ENCODE results near the gene IFI44L.

The IFI44L gene

DNA sequence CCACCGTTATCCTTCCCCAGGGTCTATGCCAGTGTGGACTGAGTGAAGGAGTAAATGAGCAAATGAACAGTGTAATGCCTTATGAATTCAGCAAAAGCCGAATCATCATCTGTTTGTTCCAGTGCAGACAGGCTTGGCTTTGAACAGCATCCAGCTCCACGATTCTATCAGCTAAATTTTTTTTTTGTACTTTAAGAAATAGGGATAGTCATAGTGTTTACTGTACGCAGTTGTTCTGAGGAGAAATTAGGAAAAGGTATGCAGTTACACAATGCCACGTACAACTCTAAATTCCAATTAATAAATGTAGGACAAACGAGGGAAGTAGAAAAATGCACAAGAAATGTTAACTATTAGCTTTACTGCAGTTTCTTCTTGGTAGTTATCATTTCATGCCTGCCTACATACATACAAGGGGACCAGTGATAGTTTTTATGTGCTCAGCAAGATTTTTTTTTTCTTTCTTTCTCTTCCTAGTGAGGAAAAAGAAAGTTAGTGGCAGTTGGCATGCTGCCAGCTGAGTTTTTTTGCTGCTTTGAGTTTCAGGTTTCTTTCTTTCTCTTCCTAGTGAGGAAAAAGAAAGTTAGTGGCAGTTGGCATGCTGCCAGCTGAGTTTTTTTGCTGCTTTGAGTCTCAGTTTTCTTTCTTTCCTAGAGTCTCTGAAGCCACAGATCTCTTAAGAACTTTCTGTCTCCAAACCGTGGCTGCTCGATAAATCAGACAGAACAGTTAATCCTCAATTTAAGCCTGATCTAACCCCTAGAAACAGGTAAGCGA, at the start of gene IFI44L:
IFI44L (plus strand) TSS at position 646 of the 777 bp plus-strand sequence. CDS start 7,468 bp downstream, outside the sequence.
- peak; percentile 9 for DNase-seq

GRCh38 chr1:78570539-78570938, 49.7 kb upstream of the IFI44L start:
- no peak for DNase-seq

- no peak for DNase-seq
These were observed 42.8 kb upstream of the IFI44L start for GRCh38 chr1:78577257-78578100.

- no peak for DNase-seq
These were observed 33.7 kb upstream of the IFI44L start for GRCh38 chr1:78586572-78586971.

DNA sequence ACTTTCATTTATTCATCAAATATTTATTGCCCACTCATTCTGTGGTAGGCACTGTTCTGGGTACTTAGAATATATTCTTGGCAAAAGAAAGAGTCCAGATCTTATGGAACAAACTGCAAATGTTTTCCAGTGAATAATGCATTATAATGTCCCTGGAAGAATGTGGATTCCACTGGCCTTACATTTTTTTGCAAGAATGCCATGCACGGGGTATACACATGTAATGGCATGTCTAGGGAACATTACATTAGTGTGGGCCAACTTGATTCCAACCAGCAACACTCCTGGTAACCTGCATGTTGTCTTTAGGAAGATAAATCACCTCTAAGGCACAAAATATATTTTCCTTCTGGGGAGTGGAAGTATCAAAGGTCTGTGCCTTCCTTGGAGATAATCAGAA, 33.0 kb upstream of the IFI44L start:
- DNase-seq, result no peak

DNA sequence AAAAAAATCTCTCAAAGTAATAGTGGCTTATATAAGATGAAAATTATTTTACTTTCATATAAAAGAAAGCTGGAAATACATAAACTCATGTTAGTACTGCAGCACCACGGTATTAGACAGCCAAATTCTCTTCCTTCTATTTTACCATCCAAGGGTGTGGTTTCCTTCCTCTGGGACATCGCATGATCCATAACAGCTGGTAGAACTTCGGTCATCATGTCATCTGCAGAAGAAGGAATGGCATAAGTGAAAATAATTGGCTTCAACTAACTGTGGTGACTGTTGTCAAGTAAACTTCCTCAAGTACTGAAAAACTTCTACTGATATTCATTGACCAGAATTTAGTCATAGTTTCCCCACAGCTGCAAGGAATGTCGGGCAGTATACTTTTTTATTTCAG, 28.3 kb upstream of the IFI44L start:
- DNase-seq, result no peak

GRCh38 chr1:78599294-78599693, 21.0 kb upstream of the IFI44L start:
- no peak for DNase-seq

DNA sequence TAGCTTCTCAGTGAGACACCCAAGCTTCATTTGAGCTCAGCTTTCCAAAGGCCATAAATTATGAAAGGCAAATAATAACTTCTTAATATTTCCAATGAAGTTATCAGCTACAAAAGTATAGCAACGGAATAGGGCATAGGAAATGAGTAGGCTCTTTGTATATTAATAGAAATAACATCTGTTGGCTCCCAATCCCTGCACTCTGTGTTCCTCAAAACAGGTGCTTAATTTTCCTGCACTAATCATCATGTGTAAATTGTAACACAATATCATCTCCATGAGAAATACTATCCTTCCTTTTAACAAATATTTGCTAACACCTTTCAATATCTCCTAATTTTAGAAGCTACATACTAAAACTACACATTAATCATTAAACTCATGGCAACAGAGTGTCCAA, 19.2 kb upstream of the IFI44L start:
- DNase-seq, result peak; percentile 48

DNA sequence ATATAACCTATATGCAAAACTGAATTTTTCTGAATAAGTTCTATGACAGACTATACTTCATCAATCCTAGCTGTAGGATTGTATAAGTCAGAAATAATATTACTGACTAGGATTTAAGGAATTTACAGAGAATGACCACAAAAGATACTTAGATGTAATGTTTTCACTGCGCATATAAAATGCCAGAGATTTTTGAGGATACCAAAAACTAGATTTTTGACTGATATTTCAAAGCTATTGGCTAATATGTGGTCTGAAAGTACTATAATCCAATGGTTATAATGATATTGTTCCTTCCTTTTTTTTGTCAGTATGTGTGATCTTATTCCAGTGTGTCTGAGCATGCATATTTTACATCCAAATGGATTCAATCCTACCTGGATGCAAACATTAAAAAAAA, 17.0 kb upstream of the IFI44L start:
- no peak for DNase-seq

GRCh38 chr1:78604643-78605042, 15.6 kb upstream of the IFI44L start:
- DNase-seq, result no peak

- DNase-seq, result no peak
These were observed 14.0 kb upstream of the IFI44L start for GRCh38 chr1:78606274-78606673.

DNA sequence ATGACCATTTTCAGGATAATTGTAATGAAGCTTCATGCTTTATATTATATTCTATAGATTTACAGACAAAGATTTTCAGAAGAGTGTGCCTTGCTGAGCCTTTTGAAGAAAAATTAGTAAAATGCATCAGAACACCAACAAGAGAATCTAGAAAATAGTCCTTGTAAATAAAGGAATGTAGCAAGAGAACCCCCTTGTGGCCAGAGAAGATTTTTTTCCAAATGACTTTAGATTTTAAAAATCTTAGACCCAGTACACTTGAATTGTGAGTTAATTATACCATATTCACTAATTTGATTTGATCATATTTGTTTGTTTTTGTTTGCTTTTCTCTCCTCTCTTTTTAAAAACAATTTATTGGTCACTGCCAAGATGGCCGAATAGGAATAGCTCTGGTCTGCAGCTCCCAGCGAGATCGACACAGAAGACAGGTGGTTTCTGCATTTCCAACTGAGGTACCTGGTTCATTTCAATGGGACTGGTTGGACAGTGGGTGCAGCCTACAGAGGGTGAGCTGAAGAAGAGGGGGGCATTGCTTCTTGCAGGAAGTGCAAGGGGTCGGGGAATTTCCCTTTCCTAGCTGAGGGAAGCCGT, 12.8 kb upstream of the IFI44L start:
- peak; percentile 35 for DNase-seq

- no peak for DNase-seq
These were observed 12.3 kb upstream of the IFI44L start for GRCh38 chr1:78607944-78608343.

- peak; percentile 81 for DNase-seq
These were observed 2.6 kb upstream of the IFI44L start for GRCh38 chr1:78617615-78618026.

DNA sequence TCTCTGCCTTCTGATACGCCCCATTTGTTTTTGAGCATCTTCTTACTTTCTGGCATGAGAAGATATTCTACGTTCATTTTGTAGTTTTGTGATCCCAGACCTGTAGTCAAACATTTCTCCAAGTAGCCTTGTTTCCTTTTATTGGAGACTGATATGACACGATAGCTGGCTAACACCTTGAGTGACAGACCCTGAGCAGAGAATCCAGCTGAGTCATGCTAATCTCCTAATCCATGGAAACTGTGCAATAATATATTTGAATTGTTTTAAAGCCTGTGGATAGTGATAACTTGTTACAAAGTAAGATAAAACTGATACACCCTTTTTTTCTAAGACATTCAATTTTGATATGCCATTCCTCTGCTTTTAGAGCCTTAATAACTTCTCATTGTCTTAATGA, 1.2 kb upstream of the IFI44L start:
- no peak for DNase-seq

GRCh38 chr1:78619446-78619802, 824 bp upstream of the IFI44L start:
- DNase-seq, result no peak

DNA sequence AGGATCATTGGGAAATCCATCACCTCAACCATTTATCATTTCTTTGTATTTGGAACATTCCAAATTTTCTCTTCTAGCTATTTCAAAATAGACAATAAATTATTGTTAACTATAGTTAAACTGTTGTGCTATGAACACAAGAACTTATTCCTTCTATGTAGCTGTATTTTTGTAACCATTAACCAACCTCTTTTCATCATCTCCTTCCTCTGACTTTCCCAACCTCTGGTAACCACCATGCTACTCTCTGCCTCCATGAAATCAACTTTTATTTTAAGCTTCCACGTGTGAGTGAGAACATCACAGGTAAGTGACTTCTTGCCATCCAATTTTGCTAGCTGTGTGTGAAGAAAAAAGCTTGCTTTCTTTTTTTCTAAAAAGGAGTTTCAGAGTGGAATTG, 418 bp downstream of the IFI44L start:
- no peak for DNase-seq

GRCh38 chr1:78622548-78622947, 2.3 kb downstream of the IFI44L start:
- DNase-seq, result no peak

GRCh38 chr1:78624035-78624434, 3.8 kb downstream of the IFI44L start:
- DNase-seq, result no peak

GRCh38 chr1:78627321-78627720, 7.1 kb downstream of the IFI44L start:
- DNase-seq, result no peak

- no peak for DNase-seq
These were observed 10.4 kb downstream of the IFI44L start for GRCh38 chr1:78630600-78630999.

DNA sequence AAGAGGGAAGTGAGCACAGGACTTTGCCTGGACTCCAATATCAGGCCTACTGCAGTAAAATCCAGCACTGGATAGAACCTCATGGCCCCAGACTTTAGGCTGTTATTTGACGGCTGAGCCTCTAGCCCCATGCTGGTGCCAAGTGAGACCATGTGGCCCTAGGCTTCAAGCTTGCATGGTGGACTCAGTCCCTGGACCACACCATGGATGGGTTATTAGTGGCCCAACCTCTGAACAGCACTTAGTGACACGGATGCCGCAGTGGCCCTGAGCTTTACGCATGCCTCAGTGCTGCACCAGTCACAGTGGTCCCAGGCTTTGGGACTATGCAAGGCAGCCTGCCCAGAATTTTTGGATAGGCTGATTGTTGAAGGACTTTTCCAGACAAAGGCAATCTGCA, 13.0 kb downstream of the IFI44L start:
- DNase-seq, result no peak

DNA sequence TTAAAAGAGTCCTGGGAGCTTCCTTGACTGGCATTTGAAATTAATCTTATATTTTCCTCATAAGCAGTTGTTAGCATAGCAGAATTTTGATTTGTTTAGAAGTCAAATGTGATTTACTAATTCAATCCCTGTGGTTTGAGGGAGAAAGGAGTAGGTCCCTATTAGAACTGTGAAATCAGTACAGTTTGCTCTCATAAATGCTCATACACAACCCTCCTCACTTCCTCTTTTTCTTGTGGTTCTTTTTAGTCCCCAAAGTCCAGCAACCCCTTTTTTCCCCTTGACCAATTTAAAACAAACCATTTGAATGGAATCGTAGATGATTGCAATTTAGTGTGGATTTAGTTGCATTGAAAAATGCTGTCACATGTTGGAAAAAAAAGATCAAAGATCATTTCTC, 20.2 kb downstream of the IFI44L start:
- DNase-seq, result no peak

- no peak for DNase-seq
These were observed 21.3 kb downstream of the IFI44L start for GRCh38 chr1:78641558-78641957.
